ENCODE measurements around the gene ZNF324B. TPM values are rescaled to one million over a fixed set of nuclear protein-coding genes. Genes with fewer than 3 reads are reported as not detected.

The ZNF324B gene
- total RNA-seq, 1 experiment from 2014 or later = 7.2 TPM

GRCh38 chr19:58406818-58407657 lies 44.4 kb upstream of the ZNF324B start:
- DNase-seq (ENCODE audit: unreplicated experiment) = no peak

GRCh38 chr19:58407658-58408151 lies 43.7 kb upstream of the ZNF324B start:
- Mint-ChIP-seq H3K27ac (ENCODE audit: low read depth, unreplicated experiment) (peak overlapping the region; percentile 95), H3K9me3 (ENCODE audit: unreplicated experiment) (no peaks in the 10 kb centered on the region), H3K4me3 (ENCODE audit: unreplicated experiment) (peak overlapping the region; percentile 81), H3K27me3 (ENCODE audit: insufficient read depth, unreplicated experiment) (no peaks in the 10 kb centered on the region), H3K36me3 (ENCODE audit: insufficient read depth, unreplicated experiment) (peaks cover 22% of the 10 kb centered on the region), H3K4me1 (ENCODE audit: insufficient read depth, unreplicated experiment) (peaks cover 26% of the 10 kb centered on the region)
- BruUV-seq (replicated peaks) = TSS peak; percentile 81
- intact Hi-C loops (cut with micrococcal nuclease) = loop anchor here (1.0 to 5.0 kb wide), 2 partner anchors 45 to 59 kb away; partner anchors contain the start of gene ZNF324B
- TF ChIP-seq, protein P1, sequence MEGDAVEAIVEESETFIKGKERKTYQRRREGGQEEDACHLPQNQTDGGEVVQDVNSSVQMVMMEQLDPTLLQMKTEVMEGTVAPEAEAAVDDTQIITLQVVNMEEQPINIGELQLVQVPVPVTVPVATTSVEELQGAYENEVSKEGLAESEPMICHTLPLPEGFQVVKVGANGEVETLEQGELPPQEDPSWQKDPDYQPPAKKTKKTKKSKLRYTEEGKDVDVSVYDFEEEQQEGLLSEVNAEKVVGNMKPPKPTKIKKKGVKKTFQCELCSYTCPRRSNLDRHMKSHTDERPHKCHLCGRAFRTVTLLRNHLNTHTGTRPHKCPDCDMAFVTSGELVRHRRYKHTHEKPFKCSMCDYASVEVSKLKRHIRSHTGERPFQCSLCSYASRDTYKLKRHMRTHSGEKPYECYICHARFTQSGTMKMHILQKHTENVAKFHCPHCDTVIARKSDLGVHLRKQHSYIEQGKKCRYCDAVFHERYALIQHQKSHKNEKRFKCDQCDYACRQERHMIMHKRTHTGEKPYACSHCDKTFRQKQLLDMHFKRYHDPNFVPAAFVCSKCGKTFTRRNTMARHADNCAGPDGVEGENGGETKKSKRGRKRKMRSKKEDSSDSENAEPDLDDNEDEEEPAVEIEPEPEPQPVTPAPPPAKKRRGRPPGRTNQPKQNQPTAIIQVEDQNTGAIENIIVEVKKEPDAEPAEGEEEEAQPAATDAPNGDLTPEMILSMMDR (IDR thresholded peaks at IDR 0.05; ENCODE audit: unreplicated experiment) = no peak
- POLR2A ChIA-PET = interaction anchor here (1.0 to 2.7 kb wide), 10 partner anchors 11 to 168 kb away, joined by 3 to 24 read pairs (median 6); partner anchors contain the start of genes ZBTB45, ZNF324B, ZNF446 and ZNF497
- DNase-seq (ENCODE audit: unreplicated experiment) = no peak
- CTCF ChIA-PET = interaction anchor here (2.1 kb wide), 1 partner anchor 10 kb away, joined by 6 read pairs; no protein-coding TSS in a partner anchor

More at GRCh38 chr19:58406818-58407657, 44.4 kb upstream of the ZNF324B start:
- intact Hi-C loops (cut with micrococcal nuclease) = loop anchor here (5.0 kb wide), 1 partner anchor 45 kb away; the partner anchor contains the start of gene ZNF324B
- Mint-ChIP-seq H3K9me3 (ENCODE audit: unreplicated experiment) (no peaks in the 10 kb centered on the region), H3K27ac (ENCODE audit: low read depth, unreplicated experiment) (peak overlapping the region; percentile 95), H3K36me3 (ENCODE audit: insufficient read depth, unreplicated experiment) (peaks cover 22% of the 10 kb centered on the region), H3K4me1 (ENCODE audit: insufficient read depth, unreplicated experiment) (peaks cover 26% of the 10 kb centered on the region), H3K4me3 (ENCODE audit: unreplicated experiment) (peak overlapping the region; percentile 81), H3K27me3 (ENCODE audit: insufficient read depth, unreplicated experiment) (no peaks in the 10 kb centered on the region)
- no TSS peak for BruUV-seq (replicated peaks)
- ChIA-PET POLR2A (interaction anchor here (0.6 to 0.8 kb wide), 3 partner anchors 15 to 159 kb away, joined by 3 to 4 read pairs (median 3); partner anchors contain the start of gene ZNF324B), CTCF (interaction anchor here (0.9 to 2.1 kb wide), 3 partner anchors 11 to 20 kb away, joined by 3 to 6 read pairs (median 3); partner anchors contain the start of genes RNF225 and RPS5)
- TF ChIP-seq, protein P1 (IDR thresholded peaks at IDR 0.05; ENCODE audit: unreplicated experiment) = no peak

GRCh38 chr19:58408152-58409009 lies 43.0 kb upstream of the ZNF324B start, which contains the start of gene ZNF584:
Gene ZNF584 (plus strand): TSS chr19:58408649. CDS start chr19:58409148, 499 bp downstream.
- DNase-seq (ENCODE audit: unreplicated experiment) = peak; percentile 96
- no peaks in the 10 kb centered on the region for H3K27me3 Mint-ChIP-seq (ENCODE audit: insufficient read depth, unreplicated experiment)
- POLR2A ChIA-PET = interaction anchor here (0.6 to 2.7 kb wide), 30 partner anchors 10 to 590 kb away, joined by 3 to 24 read pairs (median 3); partner anchors contain the start of genes MZF1, TRIM28, ZBTB45 and ZNF324B
- H3K9me3 Mint-ChIP-seq (ENCODE audit: unreplicated experiment) = no peaks in the 10 kb centered on the region
- peak within 1 kb of the TSS; percentile 81 for H3K4me3 Mint-ChIP-seq (ENCODE audit: unreplicated experiment)
- no TSS peak for BruUV-seq (replicated peaks)
- H3K27ac Mint-ChIP-seq (ENCODE audit: low read depth, unreplicated experiment) = peak within 1 kb of the TSS; percentile 95
- peaks cover 26% of the 10 kb centered on the region for H3K4me1 Mint-ChIP-seq (ENCODE audit: insufficient read depth, unreplicated experiment)
- TF ChIP-seq, protein P1 (IDR thresholded peaks at IDR 0.05; ENCODE audit: unreplicated experiment) = no peak
- peaks cover 26% of the 10 kb centered on the region for H3K36me3 Mint-ChIP-seq (ENCODE audit: insufficient read depth, unreplicated experiment)
- CTCF ChIA-PET = interaction anchor here (0.7 to 2.1 kb wide), 2 partner anchors 9 to 943 kb away, joined by 4 to 6 read pairs; no protein-coding TSS in a partner anchor
- intact Hi-C loops (cut with micrococcal nuclease) = loop anchor here (1.0 to 5.0 kb wide), 2 partner anchors 44 to 58 kb away; partner anchors contain the start of gene ZNF324B
